Stimulated activated naive CD8-positive, alpha-beta T cell treated with anti-CD3 and anti-CD28 coated beads, Interleukin-15, Interleukin-2, amounts not matched to agents 100 U/mL and 50 U/mL, for 24 hours (primary cell): ENCODE results near the gene PHF14.

Experiments used
- ATAC-seq: fragments of 150-1000 bp; cut with Tn5 transposase; one replicate; pipeline ENCODE4 v1.10.0; 2021
- DNase-seq: peaks from one replicate; pipeline ENCODE4 v3.0.0; 2021

PHF14 gene

DNA sequence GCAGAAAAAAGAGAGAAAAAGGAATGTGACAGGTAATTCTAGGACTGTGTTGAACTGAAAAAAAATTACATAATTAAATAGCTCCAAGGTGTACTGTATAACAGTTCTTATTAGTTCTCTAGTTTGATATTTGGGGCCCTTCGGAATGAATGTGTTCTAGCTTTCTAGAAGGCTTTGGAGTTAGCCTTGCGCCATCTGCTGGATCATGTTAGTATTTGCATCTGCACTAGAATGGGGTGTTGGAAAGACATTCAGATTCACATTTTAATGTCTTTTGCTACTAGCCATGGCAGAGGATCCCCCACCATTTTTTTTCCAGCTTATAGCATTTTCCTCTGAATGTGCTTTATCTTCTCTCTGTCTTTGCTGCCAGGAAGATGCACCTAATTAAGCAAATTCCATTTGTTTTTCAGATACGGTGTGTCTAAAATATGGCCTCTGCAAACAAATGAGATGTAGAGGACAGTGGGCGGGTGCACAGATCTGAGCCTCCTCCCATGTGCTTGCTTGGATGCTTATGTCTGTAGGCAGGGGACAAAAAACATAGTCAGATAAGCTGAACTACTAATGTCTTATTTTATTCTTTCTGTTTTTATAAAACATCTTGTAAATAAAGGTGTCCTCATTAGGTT is 238.5 kb downstream of the PHF14 start:
- peak; percentile 40 for DNase-seq
- peak; percentile 62 for ATAC-seq

- ATAC-seq, result no peak
- no peak for DNase-seq
Measured at GRCh38 chr7:11212816-11213215, 239.1 kb downstream of the PHF14 start.

GRCh38 chr7:11213266-11213665 is 239.6 kb downstream of the PHF14 start:
- ATAC-seq, result no peak
- no peak for DNase-seq

- ATAC-seq (no peak), DNase-seq (no peak)
Measured at GRCh38 chr7:11216276-11216675, 242.6 kb downstream of the PHF14 start.

DNA sequence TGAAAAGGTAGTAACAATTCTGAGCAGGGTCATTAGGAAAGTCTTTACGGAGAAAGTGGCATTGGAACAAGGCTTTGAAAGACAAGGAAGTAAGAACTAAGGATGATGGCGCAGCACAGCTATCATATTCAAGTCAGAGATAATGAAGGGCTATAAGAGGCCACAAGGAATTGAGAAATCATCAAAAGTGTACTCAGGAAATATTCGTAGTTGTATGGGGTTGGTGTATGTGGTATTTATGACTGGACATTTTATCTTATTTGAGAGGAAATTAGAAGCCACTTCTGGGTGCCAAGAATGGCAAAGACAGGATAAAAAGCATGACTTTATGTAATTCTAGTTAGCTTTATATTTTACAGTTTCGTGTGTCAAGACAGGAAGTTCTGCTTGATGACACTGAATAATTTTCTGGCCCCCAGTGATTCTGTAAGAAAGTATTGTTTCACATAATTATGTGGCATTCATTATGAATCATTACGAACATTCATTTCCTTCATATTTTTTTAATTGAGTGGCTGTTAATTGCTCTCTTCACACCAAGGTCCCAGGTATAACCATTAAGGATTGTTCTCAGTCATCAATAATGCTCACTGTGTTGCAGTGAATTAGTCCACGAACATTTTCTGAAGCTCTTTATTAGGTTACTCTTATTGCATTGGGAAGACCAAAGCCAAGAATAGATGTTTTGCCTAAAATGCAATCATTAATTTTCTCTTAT is 244.3 kb downstream of the PHF14 start:
- DNase-seq (no peak), ATAC-seq (no peak)
